SK-N-SH treated with all-trans-retinoic acid at 6 μM for 48 hours (cell line): ENCODE results near the gene LENG9.

Experiments
- ARNTL ChIP-seq: fragments of 450-650 bp; formaldehyde crosslinking; IDR thresholded peaks from 2 replicates; pipeline ENCODE4 v1.5.0; 2020; ENCODE audit warnings: low read depth, mild to moderate bottlenecking, moderate library complexity, borderline replicate concordance
- RARB ChIP-seq: fragments of 250-450 bp; sonication (Bioruptor Pico); IDR thresholded peaks from 2 replicates; pipeline ENCODE4 v1.8.0; 2021; ENCODE audit warnings: mild to moderate bottlenecking, moderate library complexity
- ZNF70 ChIP-seq: fragments of 450-650 bp; formaldehyde crosslinking; IDR thresholded peaks from 2 replicates; pipeline ENCODE4 v1.5.0; 2020; ENCODE audit warnings: mild to moderate bottlenecking, moderate library complexity

DNA sequence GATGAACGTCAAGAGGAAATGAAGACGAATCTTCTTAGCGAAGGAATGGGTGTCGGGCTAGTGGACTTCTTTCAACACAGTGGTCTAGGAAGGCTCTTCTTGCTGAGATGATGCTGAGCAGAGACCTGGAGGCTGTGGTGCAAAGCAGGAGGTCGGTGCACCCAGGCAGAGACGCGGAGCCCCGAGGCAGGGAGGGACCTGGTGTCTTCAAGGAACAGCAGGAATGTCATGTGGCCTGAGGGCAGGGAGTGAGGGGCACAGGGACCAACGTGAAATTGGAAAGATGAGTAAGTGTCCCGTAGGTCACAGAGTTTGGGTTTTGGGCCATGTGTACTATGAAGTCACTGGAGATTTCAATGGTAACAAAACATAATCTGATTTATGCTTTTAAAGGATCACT lies 20.9 kb upstream of the LENG9 start:
- TF ChIP-seq RARB (CRISPR knock-in tag) (no peak), ARNTL (CRISPR knock-in tag) (no peak), ZNF70 (CRISPR knock-in tag) (no peak)
